ENCODE data around the gene MAGOHB. TPM values are rescaled to one million over a fixed set of nuclear protein-coding genes. Genes with fewer than 3 reads are reported as not detected.
"Not testable (repeated sequence)": the region's sequence is repeated elsewhere in the genome, so short reads cannot be mapped to it uniquely, and the experiment has no call there.

The MAGOHB gene
- total RNA-seq, 4 donors from 2014 or later = 6.5 to 24.5 (median 17.1) TPM

DNA sequence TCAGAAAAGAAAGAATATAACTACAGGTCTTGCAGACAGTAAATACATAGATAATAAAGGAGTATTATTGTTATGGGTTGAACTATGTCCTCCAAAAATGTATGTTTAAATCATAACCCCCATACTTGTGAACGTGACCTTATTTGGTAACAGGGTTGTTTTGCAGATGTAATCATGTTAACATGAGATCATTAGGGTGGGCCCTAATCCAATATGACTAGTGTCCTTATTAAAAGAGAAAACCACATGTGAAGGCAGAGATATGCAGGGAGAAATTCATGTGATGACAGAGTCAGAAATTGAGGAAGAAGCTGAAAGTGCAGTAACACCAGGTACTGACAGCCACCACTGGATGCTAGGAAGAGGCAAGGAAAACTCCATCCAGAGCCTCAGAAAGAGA is 29.0 kb downstream of the MAGOHB start:
- H3K4me1 ChIP-seq = no peaks in the 10 kb centered on the region
- no peak overlapping the region for H3K4me3 ChIP-seq
- no peak overlapping the region for H3K27ac ChIP-seq
- H3K27me3 ChIP-seq = no peaks in the 10 kb centered on the region
- peaks cover 0 to 30% (median 0%) of the 10 kb centered on the region in 3 donors for H3K36me3 ChIP-seq
- DNase-seq (ENCODE audit: low spot score in 2 of 2) = no peak
- 55 to 72% methylated on average over 1 of the region's 1 CpG for WGBS, 2 donors
- TF ChIP-seq, protein P1, sequence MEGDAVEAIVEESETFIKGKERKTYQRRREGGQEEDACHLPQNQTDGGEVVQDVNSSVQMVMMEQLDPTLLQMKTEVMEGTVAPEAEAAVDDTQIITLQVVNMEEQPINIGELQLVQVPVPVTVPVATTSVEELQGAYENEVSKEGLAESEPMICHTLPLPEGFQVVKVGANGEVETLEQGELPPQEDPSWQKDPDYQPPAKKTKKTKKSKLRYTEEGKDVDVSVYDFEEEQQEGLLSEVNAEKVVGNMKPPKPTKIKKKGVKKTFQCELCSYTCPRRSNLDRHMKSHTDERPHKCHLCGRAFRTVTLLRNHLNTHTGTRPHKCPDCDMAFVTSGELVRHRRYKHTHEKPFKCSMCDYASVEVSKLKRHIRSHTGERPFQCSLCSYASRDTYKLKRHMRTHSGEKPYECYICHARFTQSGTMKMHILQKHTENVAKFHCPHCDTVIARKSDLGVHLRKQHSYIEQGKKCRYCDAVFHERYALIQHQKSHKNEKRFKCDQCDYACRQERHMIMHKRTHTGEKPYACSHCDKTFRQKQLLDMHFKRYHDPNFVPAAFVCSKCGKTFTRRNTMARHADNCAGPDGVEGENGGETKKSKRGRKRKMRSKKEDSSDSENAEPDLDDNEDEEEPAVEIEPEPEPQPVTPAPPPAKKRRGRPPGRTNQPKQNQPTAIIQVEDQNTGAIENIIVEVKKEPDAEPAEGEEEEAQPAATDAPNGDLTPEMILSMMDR (IDR thresholded peaks at IDR 0.05) = no peak
- no peak for TF ChIP-seq EP300 (IDR thresholded peaks at IDR 0.05)
- no peak for TF ChIP-seq POLR2A (IDR thresholded peaks at IDR 0.05)
- H3K9me3 ChIP-seq = no peaks in the 10 kb centered on the region

DNA sequence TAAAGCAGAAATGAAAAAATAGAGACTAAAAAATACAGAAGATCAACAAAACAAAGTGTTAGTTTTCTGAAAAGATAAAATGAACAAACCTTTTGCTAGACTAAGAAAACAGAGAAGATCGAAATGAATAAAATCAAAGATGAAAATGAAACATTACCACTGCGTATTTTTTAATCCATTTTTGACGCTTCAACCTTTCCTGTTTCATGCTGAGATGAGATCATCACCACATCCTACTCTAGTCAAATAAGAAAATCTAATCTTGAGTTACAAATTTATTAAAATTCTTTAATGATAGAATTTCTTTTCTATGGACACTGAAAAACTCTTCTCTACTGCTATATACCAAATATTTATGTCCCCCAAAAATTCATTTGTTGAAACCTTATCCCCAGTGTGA is 30.7 kb downstream of the MAGOHB start:
- 94 to 96% methylated on average over 3 of the region's 3 CpGs for WGBS, 2 donors
- no peaks in the 10 kb centered on the region for H3K9me3 ChIP-seq
- no peak overlapping the region for H3K27ac ChIP-seq

DNA sequence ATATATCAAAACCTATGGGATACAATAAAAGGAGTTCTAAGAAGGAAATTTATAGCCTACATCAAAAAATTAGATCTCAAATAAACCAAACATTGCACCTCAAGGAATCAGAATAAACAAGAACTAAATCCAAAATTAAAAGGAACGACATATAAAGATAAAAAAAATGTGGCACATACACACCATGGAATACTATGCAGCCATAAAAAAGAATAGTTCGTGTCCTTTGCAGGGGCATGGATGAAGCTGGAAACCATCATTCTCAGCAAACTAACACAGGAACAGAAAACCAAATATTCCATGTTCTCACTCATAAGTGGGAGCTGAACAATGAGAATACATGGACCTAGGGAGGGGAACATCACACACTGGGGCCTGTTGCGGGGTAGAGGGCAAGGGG is 31.3 kb downstream of the MAGOHB start:
- DNase-seq (ENCODE audit: low spot score in 2 of 2); H3K27ac ChIP-seq; H3K9me3 ChIP-seq; H3K4me3 ChIP-seq; H3K27me3 ChIP-seq; H3K4me1 ChIP-seq: not testable (repeated sequence)
- H3K36me3 ChIP-seq = peaks cover 0 to 22% (median 0%) of the 10 kb centered on the region in 3 donors
- WGBS, 2 donors = 76 to 92% methylated on average over 3 of the region's 3 CpGs

More for the DNA sequence above, 30.7 kb downstream of the MAGOHB start:
- TF ChIP-seq EP300 (IDR thresholded peaks at IDR 0.05) (no peak), POLR2A (IDR thresholded peaks at IDR 0.05) (no peak)
- TF ChIP-seq, protein P1 (IDR thresholded peaks at IDR 0.05) = no peak
- peaks cover 0 to 26% (median 0%) of the 10 kb centered on the region in 3 donors for H3K36me3 ChIP-seq
- no peak for DNase-seq (ENCODE audit: low spot score in 2 of 2)
- H3K27me3 ChIP-seq = no peaks in the 10 kb centered on the region
- H3K4me1 ChIP-seq = no peaks in the 10 kb centered on the region
- H3K4me3 ChIP-seq = no peak overlapping the region

DNA sequence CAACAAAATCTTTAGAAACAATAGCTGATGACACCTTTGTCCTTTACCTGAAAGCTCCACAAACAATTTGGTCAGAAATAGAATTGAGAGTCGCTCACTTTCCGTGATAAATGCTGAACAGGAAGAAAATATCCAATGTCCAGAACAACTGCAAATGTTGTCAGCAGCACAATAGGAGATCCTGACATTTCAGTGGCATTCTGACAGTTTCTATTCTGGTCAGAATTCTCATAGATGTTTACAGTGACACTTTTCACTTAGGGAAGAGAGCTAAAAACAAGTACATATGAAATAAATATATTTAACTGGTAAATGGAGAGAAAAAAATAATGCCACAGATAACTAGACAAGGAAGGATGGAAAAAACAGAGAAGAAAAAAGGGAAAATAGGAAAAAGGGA is 39.1 kb downstream of the MAGOHB start:
- Histone ChIP-seq H3K9me3 (no peaks in the 10 kb centered on the region), H3K27ac (no peak overlapping the region), H3K4me1 (no peaks in the 10 kb centered on the region), H3K27me3 (no peaks in the 10 kb centered on the region), H3K36me3 (no peaks in the 10 kb centered on the region), H3K4me3 (no peak overlapping the region)
- TF ChIP-seq POLR2A (IDR thresholded peaks at IDR 0.05) = no peak
- TF ChIP-seq, protein P1 (IDR thresholded peaks at IDR 0.05) = no peak
- no peak for TF ChIP-seq EP300 (IDR thresholded peaks at IDR 0.05)
- DNase-seq (ENCODE audit: low spot score in 2 of 2) = no peak
- 52 to 64% methylated on average over 2 of the region's 2 CpGs for WGBS, 2 donors

DNA sequence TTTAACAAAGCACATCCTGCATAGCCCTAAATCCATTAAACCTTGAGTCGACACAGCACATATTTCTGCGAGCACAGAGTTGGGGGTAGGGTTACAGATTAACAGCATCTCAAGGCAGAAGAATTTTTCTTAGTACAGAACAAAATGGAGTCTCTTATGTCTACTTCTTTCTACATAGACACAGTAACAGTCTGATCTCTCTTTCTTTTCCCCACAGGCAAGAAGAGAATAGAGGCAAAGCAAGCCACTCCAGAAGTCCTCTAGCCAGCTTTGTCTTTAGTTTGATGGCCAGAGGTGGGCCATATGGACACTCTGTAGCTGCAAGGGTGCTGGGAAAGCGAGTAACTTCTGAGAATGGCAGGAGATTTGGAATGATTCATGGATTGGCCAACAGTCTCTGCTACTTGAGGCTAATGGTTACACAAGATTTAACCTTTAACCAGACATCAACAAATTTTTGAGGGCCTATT is 41.4 kb downstream of the MAGOHB start:
- H3K4me3 ChIP-seq; H3K9me3 ChIP-seq; H3K27me3 ChIP-seq; H3K27ac ChIP-seq; H3K36me3 ChIP-seq; DNase-seq (ENCODE audit: low spot score in 2 of 2); H3K4me1 ChIP-seq: not testable (repeated sequence)
- 45 to 62% methylated on average over 3 of the region's 3 CpGs for WGBS, 2 donors

DNA sequence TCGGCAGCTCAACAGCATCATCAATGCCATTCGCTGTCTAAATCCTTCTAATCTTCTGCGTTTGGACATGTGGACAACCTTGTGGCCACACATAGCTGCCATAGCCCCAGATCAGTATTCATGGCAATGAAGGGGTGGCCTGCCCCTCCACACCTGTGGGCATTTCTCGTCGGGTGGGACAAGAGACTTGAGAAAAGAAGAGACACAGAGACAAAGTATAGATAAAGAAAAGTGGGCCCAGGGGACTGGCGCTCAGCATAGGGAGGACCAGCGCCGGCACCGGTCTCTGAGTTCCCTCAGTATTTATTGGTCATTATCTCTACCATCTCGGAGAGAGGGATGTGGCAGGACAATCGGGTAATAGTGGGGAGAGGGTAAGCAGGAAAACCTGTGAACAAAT is 42.3 kb downstream of the MAGOHB start:
- H3K27ac ChIP-seq = no peak overlapping the region
- TF ChIP-seq POLR2A (IDR thresholded peaks at IDR 0.05) (no peak), EP300 (IDR thresholded peaks at IDR 0.05) (no peak)
- TF ChIP-seq, protein P1 (IDR thresholded peaks at IDR 0.05) = no peak
- peaks cover 0 to 3% of the 10 kb centered on the region in 2 donors for H3K27me3 ChIP-seq
- no peak overlapping the region for H3K4me3 ChIP-seq
- no peak for DNase-seq (ENCODE audit: low spot score in 2 of 2)
- H3K4me1 ChIP-seq = no peaks in the 10 kb centered on the region
- no peaks in the 10 kb centered on the region for H3K9me3 ChIP-seq
- H3K36me3 ChIP-seq = no peaks in the 10 kb centered on the region
- 81 to 84% methylated on average over 11 of the region's 11 CpGs for WGBS, 2 donors
